ENCODE measurements around the gene DUSP3. TPM values are rescaled to one million over a fixed set of nuclear protein-coding genes. Genes with fewer than 3 reads are reported as not detected.

Gene DUSP3
- total and polyA plus RNA-seq, 2 of the 13 experiments (the other 11 are each of a cell fraction or from before 2014, with no cell fraction given): 60.0 to 71.5 TPM

DNA sequence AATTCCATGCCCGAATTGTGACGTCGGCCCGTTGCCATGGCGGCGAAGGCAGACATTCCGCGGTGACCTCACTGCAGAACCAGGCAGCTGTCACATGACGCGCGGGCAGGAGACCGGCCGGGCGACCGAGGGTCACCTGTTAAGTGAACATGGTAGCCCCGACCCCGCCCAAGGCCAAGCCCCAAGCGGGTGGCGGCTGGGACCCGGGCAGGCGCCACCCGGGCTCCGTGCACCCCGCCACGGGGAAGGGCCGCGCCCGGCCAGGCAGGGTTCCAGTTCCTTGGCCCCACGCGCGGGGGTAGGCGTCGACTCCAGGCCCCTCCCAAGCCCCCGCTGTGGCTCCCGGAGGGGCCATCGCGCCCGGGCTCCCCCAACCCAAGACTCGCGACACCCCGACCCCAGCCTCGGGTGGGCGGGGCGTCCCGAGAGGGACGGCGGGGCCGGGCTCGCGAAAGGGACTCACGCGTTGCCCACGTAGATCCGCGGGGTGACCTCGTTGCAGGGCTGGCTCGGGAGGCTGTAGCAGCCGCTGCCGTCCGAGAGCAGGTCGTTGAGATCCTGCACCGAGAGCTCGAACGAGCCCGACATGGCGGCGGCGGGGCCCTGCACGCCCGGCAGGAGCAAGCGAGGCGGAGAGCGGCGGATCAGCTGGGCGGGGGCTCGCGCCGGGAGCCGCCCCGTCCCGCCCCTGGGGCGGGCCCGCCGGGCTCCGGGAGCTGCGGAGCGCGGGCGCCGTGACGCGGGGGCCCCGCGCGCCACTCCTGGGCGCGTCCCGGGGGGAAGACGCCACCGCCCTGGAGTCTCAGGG is at the start of gene DUSP3 (continued):
- TF ChIP-seq, protein P1, sequence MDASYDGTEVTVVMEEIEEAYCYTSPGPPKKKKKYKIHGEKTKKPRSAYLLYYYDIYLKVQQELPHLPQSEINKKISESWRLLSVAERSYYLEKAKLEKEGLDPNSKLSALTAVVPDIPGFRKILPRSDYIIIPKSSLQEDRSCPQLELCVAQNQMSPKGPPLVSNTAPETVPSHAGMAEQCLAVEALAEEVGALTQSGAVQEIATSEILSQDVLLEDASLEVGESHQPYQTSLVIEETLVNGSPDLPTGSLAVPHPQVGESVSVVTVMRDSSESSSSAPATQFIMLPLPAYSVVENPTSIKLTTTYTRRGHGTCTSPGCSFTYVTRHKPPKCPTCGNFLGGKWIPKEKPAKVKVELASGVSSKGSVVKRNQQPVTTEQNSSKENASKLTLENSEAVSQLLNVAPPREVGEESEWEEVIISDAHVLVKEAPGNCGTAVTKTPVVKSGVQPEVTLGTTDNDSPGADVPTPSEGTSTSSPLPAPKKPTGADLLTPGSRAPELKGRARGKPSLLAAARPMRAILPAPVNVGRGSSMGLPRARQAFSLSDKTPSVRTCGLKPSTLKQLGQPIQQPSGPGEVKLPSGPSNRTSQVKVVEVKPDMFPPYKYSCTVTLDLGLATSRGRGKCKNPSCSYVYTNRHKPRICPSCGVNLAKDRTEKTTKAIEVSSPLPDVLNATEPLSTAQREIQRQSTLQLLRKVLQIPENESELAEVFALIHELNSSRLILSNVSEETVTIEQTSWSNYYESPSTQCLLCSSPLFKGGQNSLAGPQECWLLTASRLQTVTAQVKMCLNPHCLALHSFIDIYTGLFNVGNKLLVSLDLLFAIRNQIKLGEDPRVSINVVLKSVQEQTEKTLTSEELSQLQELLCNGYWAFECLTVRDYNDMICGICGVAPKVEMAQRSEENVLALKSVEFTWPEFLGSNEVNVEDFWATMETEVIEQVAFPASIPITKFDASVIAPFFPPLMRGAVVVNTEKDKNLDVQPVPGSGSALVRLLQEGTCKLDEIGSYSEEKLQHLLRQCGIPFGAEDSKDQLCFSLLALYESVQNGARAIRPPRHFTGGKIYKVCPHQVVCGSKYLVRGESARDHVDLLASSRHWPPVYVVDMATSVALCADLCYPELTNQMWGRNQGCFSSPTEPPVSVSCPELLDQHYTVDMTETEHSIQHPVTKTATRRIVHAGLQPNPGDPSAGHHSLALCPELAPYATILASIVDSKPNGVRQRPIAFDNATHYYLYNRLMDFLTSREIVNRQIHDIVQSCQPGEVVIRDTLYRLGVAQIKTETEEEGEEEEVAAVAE (CRISPR knock-in tag; IDR thresholded peaks at IDR 0.05; ENCODE audit: borderline replicate concordance): no peak
- TF ChIP-seq, protein P2, sequence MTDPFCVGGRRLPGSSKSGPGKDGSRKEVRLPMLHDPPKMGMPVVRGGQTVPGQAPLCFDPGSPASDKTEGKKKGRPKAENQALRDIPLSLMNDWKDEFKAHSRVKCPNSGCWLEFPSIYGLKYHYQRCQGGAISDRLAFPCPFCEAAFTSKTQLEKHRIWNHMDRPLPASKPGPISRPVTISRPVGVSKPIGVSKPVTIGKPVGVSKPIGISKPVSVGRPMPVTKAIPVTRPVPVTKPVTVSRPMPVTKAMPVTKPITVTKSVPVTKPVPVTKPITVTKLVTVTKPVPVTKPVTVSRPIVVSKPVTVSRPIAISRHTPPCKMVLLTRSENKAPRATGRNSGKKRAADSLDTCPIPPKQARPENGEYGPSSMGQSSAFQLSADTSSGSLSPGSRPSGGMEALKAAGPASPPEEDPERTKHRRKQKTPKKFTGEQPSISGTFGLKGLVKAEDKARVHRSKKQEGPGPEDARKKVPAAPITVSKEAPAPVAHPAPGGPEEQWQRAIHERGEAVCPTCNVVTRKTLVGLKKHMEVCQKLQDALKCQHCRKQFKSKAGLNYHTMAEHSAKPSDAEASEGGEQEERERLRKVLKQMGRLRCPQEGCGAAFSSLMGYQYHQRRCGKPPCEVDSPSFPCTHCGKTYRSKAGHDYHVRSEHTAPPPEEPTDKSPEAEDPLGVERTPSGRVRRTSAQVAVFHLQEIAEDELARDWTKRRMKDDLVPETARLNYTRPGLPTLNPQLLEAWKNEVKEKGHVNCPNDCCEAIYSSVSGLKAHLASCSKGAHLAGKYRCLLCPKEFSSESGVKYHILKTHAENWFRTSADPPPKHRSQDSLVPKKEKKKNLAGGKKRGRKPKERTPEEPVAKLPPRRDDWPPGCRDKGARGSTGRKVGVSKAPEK (CRISPR knock-in tag; IDR thresholded peaks at IDR 0.05; ENCODE audit: borderline replicate concordance): no peak
- TF ChIP-seq KLF16 (CRISPR knock-in tag; IDR thresholded peaks at IDR 0.05): peak in 1 of 2 experiments; percentile 23; a peak in 1 of 4 replicates
- TF ChIP-seq ZNF577 (CRISPR knock-in tag; IDR thresholded peaks at IDR 0.05; ENCODE audit: borderline replicate concordance, low read depth): no peak
- peak; percentile 59 for TF ChIP-seq ZNF441 (CRISPR knock-in tag; IDR thresholded peaks at IDR 0.05; ENCODE audit: borderline replicate concordance)
- TF ChIP-seq, protein P3, sequence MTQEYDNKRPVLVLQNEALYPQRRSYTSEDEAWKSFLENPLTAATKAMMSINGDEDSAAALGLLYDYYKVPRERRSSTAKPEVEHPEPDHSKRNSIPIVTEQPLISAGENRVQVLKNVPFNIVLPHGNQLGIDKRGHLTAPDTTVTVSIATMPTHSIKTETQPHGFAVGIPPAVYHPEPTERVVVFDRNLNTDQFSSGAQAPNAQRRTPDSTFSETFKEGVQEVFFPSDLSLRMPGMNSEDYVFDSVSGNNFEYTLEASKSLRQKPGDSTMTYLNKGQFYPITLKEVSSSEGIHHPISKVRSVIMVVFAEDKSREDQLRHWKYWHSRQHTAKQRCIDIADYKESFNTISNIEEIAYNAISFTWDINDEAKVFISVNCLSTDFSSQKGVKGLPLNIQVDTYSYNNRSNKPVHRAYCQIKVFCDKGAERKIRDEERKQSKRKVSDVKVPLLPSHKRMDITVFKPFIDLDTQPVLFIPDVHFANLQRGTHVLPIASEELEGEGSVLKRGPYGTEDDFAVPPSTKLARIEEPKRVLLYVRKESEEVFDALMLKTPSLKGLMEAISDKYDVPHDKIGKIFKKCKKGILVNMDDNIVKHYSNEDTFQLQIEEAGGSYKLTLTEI (CRISPR knock-in tag; conservative IDR thresholded peaks at IDR 0.05): no peak
- TF ChIP-seq, protein P4, sequence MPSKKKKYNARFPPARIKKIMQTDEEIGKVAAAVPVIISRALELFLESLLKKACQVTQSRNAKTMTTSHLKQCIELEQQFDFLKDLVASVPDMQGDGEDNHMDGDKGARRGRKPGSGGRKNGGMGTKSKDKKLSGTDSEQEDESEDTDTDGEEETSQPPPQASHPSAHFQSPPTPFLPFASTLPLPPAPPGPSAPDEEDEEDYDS (CRISPR knock-in tag; IDR thresholded peaks at IDR 0.05): peak; percentile 38; the same call in 1 of the 2 replicates
- TF ChIP-seq NPAS2 (CRISPR knock-in tag; IDR thresholded peaks at IDR 0.05; ENCODE audit: borderline replicate concordance): no peak
- no peak for TF ChIP-seq ZZZ3 (CRISPR knock-in tag; IDR thresholded peaks at IDR 0.05; ENCODE audit: borderline replicate concordance)
- TF ChIP-seq ZNF720 (CRISPR knock-in tag; IDR thresholded peaks at IDR 0.05): no peak; the same call in 1 of the 2 replicates
- TF ChIP-seq, protein P5, sequence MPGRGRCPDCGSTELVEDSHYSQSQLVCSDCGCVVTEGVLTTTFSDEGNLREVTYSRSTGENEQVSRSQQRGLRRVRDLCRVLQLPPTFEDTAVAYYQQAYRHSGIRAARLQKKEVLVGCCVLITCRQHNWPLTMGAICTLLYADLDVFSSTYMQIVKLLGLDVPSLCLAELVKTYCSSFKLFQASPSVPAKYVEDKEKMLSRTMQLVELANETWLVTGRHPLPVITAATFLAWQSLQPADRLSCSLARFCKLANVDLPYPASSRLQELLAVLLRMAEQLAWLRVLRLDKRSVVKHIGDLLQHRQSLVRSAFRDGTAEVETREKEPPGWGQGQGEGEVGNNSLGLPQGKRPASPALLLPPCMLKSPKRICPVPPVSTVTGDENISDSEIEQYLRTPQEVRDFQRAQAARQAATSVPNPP (CRISPR knock-in tag; IDR thresholded peaks at IDR 0.05): no peak
- peak; percentile 66; the same call in 1 of the 2 replicates for TF ChIP-seq ZSCAN29 (CRISPR knock-in tag; conservative IDR thresholded peaks at IDR 0.05)
- TF ChIP-seq, protein P6, sequence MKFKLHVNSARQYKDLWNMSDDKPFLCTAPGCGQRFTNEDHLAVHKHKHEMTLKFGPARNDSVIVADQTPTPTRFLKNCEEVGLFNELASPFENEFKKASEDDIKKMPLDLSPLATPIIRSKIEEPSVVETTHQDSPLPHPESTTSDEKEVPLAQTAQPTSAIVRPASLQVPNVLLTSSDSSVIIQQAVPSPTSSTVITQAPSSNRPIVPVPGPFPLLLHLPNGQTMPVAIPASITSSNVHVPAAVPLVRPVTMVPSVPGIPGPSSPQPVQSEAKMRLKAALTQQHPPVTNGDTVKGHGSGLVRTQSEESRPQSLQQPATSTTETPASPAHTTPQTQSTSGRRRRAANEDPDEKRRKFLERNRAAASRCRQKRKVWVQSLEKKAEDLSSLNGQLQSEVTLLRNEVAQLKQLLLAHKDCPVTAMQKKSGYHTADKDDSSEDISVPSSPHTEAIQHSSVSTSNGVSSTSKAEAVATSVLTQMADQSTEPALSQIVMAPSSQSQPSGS (CRISPR knock-in tag; IDR thresholded peaks at IDR 0.05): peak; percentile 95
- TF ChIP-seq HNRNPK (IDR thresholded peaks at IDR 0.05; ENCODE audit: low read depth, low read length, poor library complexity, severe bottlenecking): peak; percentile 79
